Gastrocnemius medialis (tissue), 4 donors: ENCODE results near the gene DUSP22. TPM values are rescaled to one million over a fixed set of nuclear protein-coding genes. Genes with fewer than 3 reads are reported as not detected.
"Not testable (repeated sequence)": the region's sequence is repeated elsewhere in the genome, so short reads cannot be mapped to it uniquely, and the experiment has no call there.

Experiments
- ATAC-seq, 2 donors: fragments of 150-250 bp; one replicate each; pipeline ENCODE4 v1.9.1; 2016
- DNase-seq, 2 donors: peaks; one replicate each; pipeline ENCODE4 v3.0.0-alpha.2; 2019
- H3K27ac ChIP-seq, 4 donors: fragments of 200-600 bp; sonication (generic); 1 replicate in 1 of 4; 2 replicates in 3 of 4; pipeline ENCODE4 v1.5.1; 2016 to 2018; ENCODE audit warnings: mild to moderate bottlenecking in 2 of 4, moderate library complexity in 1 of 4
- H3K27me3 ChIP-seq, 3 donors: fragments of 200-600 bp; sonication (generic) in 2 of 3; 1 replicate in 1 of 3; 2 replicates in 2 of 3; pipeline versions ENCODE4 v1.5.1 to v1.6.0; 2016 to 2019; ENCODE audit warnings: mild to moderate bottlenecking in 1 of 3, moderate library complexity in 1 of 3
- H3K36me3 ChIP-seq, 2 donors: fragments of 200-600 bp; sonication (generic) in 1 of 2; one replicate each; pipeline ENCODE4 v1.5.1; 2017 to 2018
- H3K4me1 ChIP-seq, 2 donors: fragments of 200-600 bp; sonication (generic) in 1 of 2; one replicate each; pipeline ENCODE4 v1.5.1; 2016 to 2017; ENCODE audit warnings: mild to moderate bottlenecking in 2 of 2
- H3K4me3 ChIP-seq, 4 donors: fragments of 200-600 bp; sonication (generic) in 3 of 4; 1 replicate in 1 of 4; 2 replicates in 3 of 4; pipeline ENCODE4 v1.5.1; 2016 to 2019; ENCODE audit warnings: mild to moderate bottlenecking in 2 of 4
- H3K9me3 ChIP-seq, 3 donors: fragments of 200-600 bp; sonication (generic) in 2 of 3; 1 replicate in 1 of 3; 2 replicates in 2 of 3; pipeline ENCODE4 v1.5.1; 2016 to 2019
- POLR2A ChIP-seq, 2 donors: fragments of 450-650 bp; IDR thresholded peaks; one replicate each; pipeline ENCODE4 v1.6.1; 2017; ENCODE audit warnings: antibody characterized with exemption in 2 of 2, mild to moderate bottlenecking in 2 of 2, moderate library complexity in 2 of 2
- in situ Hi-C, 4 donors: fragments of 200-750 bp; cut with MboI; loops; one replicate each; pipeline versions ENCODE4 v1.15.0 to v1.8.0; 2017; ENCODE audit warnings: low sequenced_read_pairs in 4 of 4
- intact Hi-C: fragments of 100-400 bp; cut with DNase I; formaldehyde crosslinking; loops from one replicate; pipeline ENCODE4 v1.15.1; 2023; ENCODE audit warnings: low total_unique reads
- total RNA-seq, 4 donors: library from RNA; depleted of rRNA; stranded (reverse); fragments of >200 nt; gene quantifications; one replicate each; pipeline versions ENCODE4 v1.1.0 to v1.2.3, GENCODE V29; 2016
- TF ChIP-seq, protein P1 (sequence below), 5 experiments: fragments of 450-650 bp in 3 of 5; fragments of 200-600 bp in 2 of 5; sonication (generic) in 2 of 5; IDR thresholded peaks in 4 of 5; conservative IDR thresholded peaks in 1 of 5; 1 replicate in 4 of 5; 2 replicates in 1 of 5; pipeline ENCODE4 v1.5.1; 2016 to 2019; ENCODE audit warnings: antibody characterized with exemption in 5 of 5, mild to moderate bottlenecking in 3 of 5, moderate library complexity in 3 of 5

The DUSP22 gene
- total RNA-seq, 4 donors from 2014 or later: 53.4 to 70.7 (median 61.3) TPM

DNA sequence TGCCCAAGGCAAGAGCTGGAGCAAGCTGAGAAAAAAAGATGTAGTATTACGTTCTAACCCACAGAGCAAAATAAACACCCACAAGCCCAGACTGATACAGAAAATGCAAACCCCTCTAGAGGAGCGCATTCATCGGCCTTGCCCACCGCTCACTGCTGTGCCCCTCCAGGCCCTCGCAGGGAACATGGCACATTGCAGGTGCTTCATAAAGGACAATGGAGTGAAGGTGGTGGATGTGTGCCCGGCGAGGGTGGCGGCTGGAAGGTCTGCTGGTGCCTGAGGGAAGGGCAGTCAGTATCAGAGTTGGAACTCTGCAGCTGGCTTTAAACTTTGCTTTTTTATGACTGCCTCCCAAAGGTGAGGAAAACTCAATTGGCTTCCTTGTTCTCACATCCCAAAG, 80.7 kb downstream of the DUSP22 start:
- Histone ChIP-seq H3K27ac (no peak overlapping the region), H3K36me3 (no peaks in the 10 kb centered on the region), H3K27me3 (peaks cover 27 to 63% (median 50%) of the 10 kb centered on the region in 3 donors), H3K4me3 (no peak overlapping the region), H3K4me1 (no peaks in the 10 kb centered on the region), H3K9me3 (no peaks in the 10 kb centered on the region)
- ATAC-seq (no peak), DNase-seq (no peak)
- TF ChIP-seq, protein P1, sequence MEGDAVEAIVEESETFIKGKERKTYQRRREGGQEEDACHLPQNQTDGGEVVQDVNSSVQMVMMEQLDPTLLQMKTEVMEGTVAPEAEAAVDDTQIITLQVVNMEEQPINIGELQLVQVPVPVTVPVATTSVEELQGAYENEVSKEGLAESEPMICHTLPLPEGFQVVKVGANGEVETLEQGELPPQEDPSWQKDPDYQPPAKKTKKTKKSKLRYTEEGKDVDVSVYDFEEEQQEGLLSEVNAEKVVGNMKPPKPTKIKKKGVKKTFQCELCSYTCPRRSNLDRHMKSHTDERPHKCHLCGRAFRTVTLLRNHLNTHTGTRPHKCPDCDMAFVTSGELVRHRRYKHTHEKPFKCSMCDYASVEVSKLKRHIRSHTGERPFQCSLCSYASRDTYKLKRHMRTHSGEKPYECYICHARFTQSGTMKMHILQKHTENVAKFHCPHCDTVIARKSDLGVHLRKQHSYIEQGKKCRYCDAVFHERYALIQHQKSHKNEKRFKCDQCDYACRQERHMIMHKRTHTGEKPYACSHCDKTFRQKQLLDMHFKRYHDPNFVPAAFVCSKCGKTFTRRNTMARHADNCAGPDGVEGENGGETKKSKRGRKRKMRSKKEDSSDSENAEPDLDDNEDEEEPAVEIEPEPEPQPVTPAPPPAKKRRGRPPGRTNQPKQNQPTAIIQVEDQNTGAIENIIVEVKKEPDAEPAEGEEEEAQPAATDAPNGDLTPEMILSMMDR (IDR thresholded peaks at IDR 0.05 in 4 of 5, conservative IDR thresholded peaks at IDR 0.05 in 1 of 5): no peak
- no peak for TF ChIP-seq POLR2A (IDR thresholded peaks at IDR 0.05)
- in situ Hi-C loops: no loop called here
- intact Hi-C loops: no loop called here

DNA sequence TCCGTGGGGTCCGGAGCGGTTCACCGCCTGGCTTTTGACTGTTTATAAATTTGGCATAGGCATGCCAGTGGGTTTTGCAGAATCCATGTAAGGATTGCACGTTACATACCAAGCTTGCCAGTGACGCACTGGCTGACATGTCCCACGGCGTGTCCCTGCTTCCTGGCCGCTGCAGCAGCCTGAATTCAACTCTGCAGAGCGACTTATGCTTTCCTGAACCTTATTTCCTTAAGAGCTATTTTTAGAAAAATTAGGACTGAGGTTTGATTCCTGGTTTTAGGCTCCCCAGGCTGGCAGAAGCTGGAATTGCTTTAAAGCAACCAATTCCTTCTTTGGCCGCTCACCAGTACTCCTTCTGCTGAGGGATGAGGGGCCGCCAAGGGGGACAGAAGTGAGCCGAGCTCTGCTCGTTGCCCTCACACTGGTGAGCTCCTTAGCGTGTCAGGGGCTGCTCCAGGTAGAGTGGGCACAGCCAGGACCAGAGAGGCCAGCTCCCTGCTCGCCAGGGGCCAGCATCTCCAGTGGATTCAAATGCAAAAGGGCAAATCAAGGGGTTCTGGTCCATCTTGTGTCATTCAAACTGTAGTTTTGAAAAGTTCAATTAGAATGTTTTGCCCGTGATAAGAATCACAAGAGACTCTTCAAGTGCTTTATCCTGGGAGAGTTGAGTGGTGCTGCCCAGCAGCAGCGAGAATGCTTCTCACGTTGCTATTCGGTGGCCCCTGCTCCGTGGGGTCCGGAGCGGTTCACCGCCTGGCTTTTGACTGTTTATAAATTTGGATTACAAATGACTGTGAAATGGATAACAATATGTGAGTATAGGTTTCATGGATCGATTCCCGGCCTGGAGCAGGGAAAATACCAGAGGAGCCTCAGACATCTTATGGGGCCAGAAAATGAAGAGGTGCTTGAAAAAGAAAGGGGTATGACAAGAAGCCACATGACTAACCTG, 81.8 kb downstream of the DUSP22 start:
- Histone ChIP-seq H3K9me3 (no peaks in the 10 kb centered on the region), H3K36me3 (no peaks in the 10 kb centered on the region), H3K4me1 (no peaks in the 10 kb centered on the region), H3K4me3 (no peak overlapping the region), H3K27me3 (peaks cover 27 to 54% (median 42%) of the 10 kb centered on the region in 3 donors), H3K27ac (no peak overlapping the region)
- intact Hi-C loops (no loop called here), in situ Hi-C loops (no loop called here)
- no peak for DNase-seq
- ATAC-seq: no peak
- TF ChIP-seq, protein P1 (IDR thresholded peaks at IDR 0.05 in 4 of 5, conservative IDR thresholded peaks at IDR 0.05 in 1 of 5): peak in 1 of 5 experiments; percentile 14
- no peak for TF ChIP-seq POLR2A (IDR thresholded peaks at IDR 0.05)

DNA sequence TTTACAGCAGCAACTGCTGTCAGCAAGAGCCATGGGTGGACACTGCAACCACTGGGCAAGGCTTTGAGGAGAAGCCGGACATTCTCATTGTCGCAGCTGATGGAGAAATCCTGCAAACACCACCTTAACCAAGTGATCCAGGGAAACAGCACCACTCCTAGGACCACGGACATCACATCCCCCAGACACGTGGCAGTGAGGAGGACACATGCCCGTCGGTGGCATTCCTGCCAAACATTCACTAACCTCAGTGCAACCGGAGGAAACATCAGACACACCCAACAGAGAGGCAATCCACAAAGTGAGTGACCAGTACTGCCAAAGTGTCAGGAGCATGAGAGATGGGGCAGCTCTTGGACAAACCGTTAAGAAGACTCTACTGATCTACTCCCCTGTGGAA, 82.7 kb downstream of the DUSP22 start:
- no peak for DNase-seq
- ATAC-seq: no peak
- H3K27me3 ChIP-seq: peaks cover 27 to 45% (median 42%) of the 10 kb centered on the region in 3 donors
- no peaks in the 10 kb centered on the region for H3K9me3 ChIP-seq
- intact Hi-C loops (no loop called here), in situ Hi-C loops (no loop called here)
- H3K27ac ChIP-seq: no peak overlapping the region
- no peak for TF ChIP-seq POLR2A (IDR thresholded peaks at IDR 0.05)
- TF ChIP-seq, protein P1 (IDR thresholded peaks at IDR 0.05 in 4 of 5, conservative IDR thresholded peaks at IDR 0.05 in 1 of 5): no peak
- H3K36me3 ChIP-seq: no peaks in the 10 kb centered on the region
- H3K4me1 ChIP-seq: no peaks in the 10 kb centered on the region
- no peak overlapping the region for H3K4me3 ChIP-seq

DNA sequence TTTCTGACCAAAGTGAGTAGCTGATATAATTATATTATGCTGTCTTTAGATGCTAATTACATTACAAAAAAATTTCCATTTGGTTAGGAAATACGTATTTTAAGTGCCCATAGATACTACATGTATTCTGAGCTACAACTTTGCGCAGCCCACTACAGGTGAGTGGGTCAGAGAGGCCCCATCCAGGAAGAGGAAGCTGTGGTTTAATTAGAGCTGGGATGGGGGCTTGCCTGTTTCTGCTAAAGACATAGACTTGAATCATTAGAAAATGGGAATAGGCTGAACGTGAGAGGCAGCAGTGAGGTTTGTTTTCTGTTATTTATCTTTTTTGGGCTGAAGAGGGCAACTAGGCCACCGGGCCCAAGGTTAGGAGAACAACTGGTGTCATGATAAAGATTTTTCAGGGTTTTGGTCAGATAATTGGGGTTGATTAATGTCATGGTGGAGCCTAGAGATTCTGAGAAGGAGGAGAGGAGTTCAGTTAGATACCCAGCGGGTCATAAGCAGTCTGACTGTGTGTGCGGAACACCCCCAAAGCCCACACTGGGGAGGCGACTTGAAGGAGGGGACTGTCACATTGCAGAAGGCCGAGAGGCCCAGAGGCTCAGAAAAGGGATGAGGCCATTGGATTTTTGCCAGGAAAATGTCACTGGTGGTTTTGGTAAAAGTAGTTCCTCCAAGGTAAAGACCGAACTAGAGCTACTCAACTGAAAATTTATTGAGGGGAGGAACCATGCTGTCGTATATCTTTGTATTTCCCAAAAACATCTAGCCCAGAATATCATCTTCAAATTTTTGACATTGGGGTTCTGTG, 84.7 kb downstream of the DUSP22 start:
- Histone ChIP-seq H3K27ac (no peak overlapping the region), H3K4me1 (no peaks in the 10 kb centered on the region), H3K27me3 (peaks cover 27 to 48% (median 42%) of the 10 kb centered on the region in 3 donors), H3K4me3 (no peak overlapping the region), H3K36me3 (no peaks in the 10 kb centered on the region), H3K9me3 (no peaks in the 10 kb centered on the region)
- DNase-seq (peak in 1 of 2 donors; percentile 3), ATAC-seq (no peak)
- intact Hi-C loops: no loop called here
- TF ChIP-seq POLR2A (IDR thresholded peaks at IDR 0.05): no peak
- TF ChIP-seq, protein P1 (IDR thresholded peaks at IDR 0.05 in 4 of 5, conservative IDR thresholded peaks at IDR 0.05 in 1 of 5): no peak
- in situ Hi-C loops: no loop called here

DNA sequence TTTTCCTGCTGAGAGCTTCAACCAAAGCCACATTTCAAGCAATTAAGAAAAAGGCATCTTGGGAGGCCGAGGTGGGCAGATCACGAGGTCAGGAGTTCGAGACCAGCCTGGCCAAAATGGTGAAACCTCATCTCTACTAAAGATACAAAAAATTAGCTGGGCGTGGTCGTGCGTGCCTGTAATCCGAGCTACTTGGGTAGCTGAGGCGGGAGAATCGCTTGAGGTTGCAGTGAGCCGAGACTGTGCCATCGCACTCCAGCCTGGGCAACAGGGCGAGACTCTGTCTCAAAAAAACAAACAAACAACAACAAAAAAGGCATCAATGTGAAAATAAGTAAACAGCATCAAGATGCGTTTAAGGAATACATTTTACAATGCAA, 85.3 kb downstream of the DUSP22 start:
- H3K4me1 ChIP-seq, intact Hi-C loops, H3K9me3 ChIP-seq, ATAC-seq, H3K27ac ChIP-seq, in situ Hi-C loops, H3K36me3 ChIP-seq, H3K4me3 ChIP-seq: not testable (repeated sequence)
- peak in 1 of 2 donors; percentile 4 for DNase-seq
- H3K27me3 ChIP-seq: peaks cover 22 to 44% (median 37%) of the 10 kb centered on the region in 3 donors
